HG03064 (cell line): ENCODE measurements around the gene NAA20.

Experiments
- ATAC-seq: cut with Tn5 transposase; IDR thresholded peaks from one replicate; pipeline ENCODE4 v1.9.1; 2021; ENCODE audit warnings: low read depth; ENCODE audit not compliant: unreplicated experiment

NAA20 gene

GRCh38 chr20:20014659-20015058 lies 2.5 kb upstream of the NAA20 start:
- no peak for ATAC-seq

GRCh38 chr20:20017844-20018185 lies 653 bp downstream of the NAA20 start:
- peak; percentile 1 for ATAC-seq

GRCh38 chr20:20018366-20018765 lies 1.2 kb downstream of the NAA20 start:
- ATAC-seq = no peak

GRCh38 chr20:20019123-20019522 lies 2.0 kb downstream of the NAA20 start:
- ATAC-seq = no peak

- no peak for ATAC-seq
These were observed 3.7 kb downstream of the NAA20 start for GRCh38 chr20:20020908-20021307.

- no peak for ATAC-seq
These were observed 4.7 kb downstream of the NAA20 start for GRCh38 chr20:20021835-20022234.

GRCh38 chr20:20022498-20022897 lies 5.3 kb downstream of the NAA20 start:
- peak; percentile 71 for ATAC-seq

GRCh38 chr20:20023395-20023794 lies 6.2 kb downstream of the NAA20 start:
- no peak for ATAC-seq

GRCh38 chr20:20024942-20025341 lies 7.8 kb downstream of the NAA20 start:
- ATAC-seq = no peak

- no peak for ATAC-seq
These were observed 10.1 kb downstream of the NAA20 start for GRCh38 chr20:20027284-20027683.

GRCh38 chr20:20031790-20032189 lies 14.6 kb downstream of the NAA20 start:
- ATAC-seq = no peak

GRCh38 chr20:20034486-20034885 lies 17.3 kb downstream of the NAA20 start:
- no peak for ATAC-seq

- ATAC-seq = no peak
These were observed 19.6 kb downstream of the NAA20 start for GRCh38 chr20:20036756-20037155.

GRCh38 chr20:20037960-20038359 lies 20.8 kb downstream of the NAA20 start:
- no peak for ATAC-seq

GRCh38 chr20:20038586-20038985 lies 21.4 kb downstream of the NAA20 start:
- no peak for ATAC-seq

GRCh38 chr20:20039752-20040387 lies 22.7 kb downstream of the NAA20 start:
- no peak for ATAC-seq

- no peak for ATAC-seq
These were observed 34.6 kb downstream of the NAA20 start for GRCh38 chr20:20051767-20052073.

- ATAC-seq = peak; percentile 94
These were observed 35.2 kb downstream of the NAA20 start, which contains the start of the genes CFAP61 and CRNKL1 for GRCh38 chr20:20052074-20052970. Gene CFAP61, plus strand, starts transcription at chr20:20052532. Its CDS starts 4,122 bp downstream, at chr20:20056654. Gene CRNKL1, minus strand, starts transcription at chr20:20052466. Its CDS starts 124 bp downstream, at chr20:20052342.

GRCh38 chr20:20060234-20060998 lies 43.3 kb downstream of the NAA20 start:
- ATAC-seq = no peak

- ATAC-seq = no peak
These were observed 47.0 kb downstream of the NAA20 start for GRCh38 chr20:20063941-20064702.

GRCh38 chr20:20065361-20065760 lies 48.2 kb downstream of the NAA20 start:
- no peak for ATAC-seq
